HFFc6 (cell line): ENCODE data around the gene CRTC1. TPM values are rescaled to one million over a fixed set of nuclear protein-coding genes. Genes with fewer than 3 reads are reported as not detected.
A peak's percentile ranks its signal among the peaks of the same experiment; 100 is the strongest.

ENCODE experiments used
- DNase-seq: peaks from one replicate; pipeline ENCODE4 v3.0.0-alpha.2; 2018
- H3K27ac Mint-ChIP-seq: 2 replicates; pipeline ENCODE4 v1.8.0; 2020; ENCODE audit warnings: mild to moderate bottlenecking, mixed read lengths
- H3K27me3 Mint-ChIP-seq: 2 replicates; pipeline ENCODE4 v1.8.0; 2021; ENCODE audit warnings: mild to moderate bottlenecking, moderate library complexity, mixed read lengths; ENCODE audit not compliant: insufficient read depth
- H3K36me3 Mint-ChIP-seq: 2 replicates; pipeline ENCODE4 v1.8.0; 2021; ENCODE audit warnings: low read depth, mixed read lengths
- H3K4me1 Mint-ChIP-seq: 2 replicates; pipeline ENCODE4 v1.8.0; 2020; ENCODE audit warnings: low read depth, mixed read lengths
- H3K4me3 Mint-ChIP-seq: 2 replicates; pipeline ENCODE4 v1.8.0; 2020; ENCODE audit warnings: mild to moderate bottlenecking, moderate library complexity, mixed read lengths
- H3K9me3 Mint-ChIP-seq: 2 replicates; pipeline ENCODE4 v1.8.0; 2020; ENCODE audit warnings: mild to moderate bottlenecking, mixed read lengths
- total RNA-seq, 6 experiments: library from RNA; stranded (reverse); fragmentation: NEBNext Ultra II Directional; extraction: Animal tissue kit (Norgen Biotek cat#: 25700); gene quantifications; 2 replicates in 1 of 6; 3 replicates in 5 of 6; pipeline ENCODE4 v1.2.3, GENCODE V29; 2021
- TF ChIP-seq, protein P1 (sequence below): fragments of 200-600 bp; sonication (generic); IDR thresholded peaks from 2 replicates; pipeline ENCODE4 v1.5.0; 2021; ENCODE audit warnings: antibody characterized with exemption, mild to moderate bottlenecking

Gene CRTC1
- total RNA-seq, 6 experiments from 2014 or later = 11.8 to 14.5 (median 13.4) TPM

DNA sequence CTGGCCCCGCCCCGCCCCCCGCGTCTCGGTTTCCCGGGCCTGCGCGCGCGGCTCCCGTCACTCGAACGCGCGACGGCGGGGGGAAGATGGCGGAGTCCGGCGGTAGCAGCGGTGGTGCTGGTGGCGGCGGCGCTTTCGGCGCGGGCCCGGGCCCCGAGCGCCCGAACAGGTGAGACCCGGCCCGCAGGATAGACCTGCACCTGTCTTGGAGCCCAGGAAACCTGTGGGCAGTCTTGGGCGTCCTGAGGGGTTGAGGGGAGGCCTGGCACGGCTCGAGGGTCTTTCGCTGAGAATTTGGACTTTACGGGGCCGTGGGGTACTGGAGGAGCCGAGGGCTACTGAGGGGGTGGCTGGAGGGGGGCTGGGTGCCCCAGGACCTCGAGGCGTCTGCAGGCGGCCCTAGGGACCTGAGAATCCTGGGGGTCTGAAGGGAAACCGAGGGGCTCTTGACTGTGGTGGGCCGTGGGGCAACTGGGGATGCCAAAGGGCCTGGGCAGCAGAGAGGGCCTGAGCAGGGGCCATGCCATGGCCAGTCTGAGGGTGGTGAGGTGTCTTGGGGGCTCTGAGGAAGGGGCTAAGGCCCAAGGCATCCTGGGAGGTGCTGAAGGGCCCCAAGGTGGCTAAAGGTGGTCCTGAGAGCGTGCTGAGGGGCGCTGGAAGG lies 46.4 kb upstream of the CRTC1 start, which contains the start of gene KLHL26:
TSS of gene KLHL26 (plus strand) at position 60 of the 661 bp plus-strand sequence. CDS start at position 87, 27 bp downstream.
- TF ChIP-seq, protein P1, sequence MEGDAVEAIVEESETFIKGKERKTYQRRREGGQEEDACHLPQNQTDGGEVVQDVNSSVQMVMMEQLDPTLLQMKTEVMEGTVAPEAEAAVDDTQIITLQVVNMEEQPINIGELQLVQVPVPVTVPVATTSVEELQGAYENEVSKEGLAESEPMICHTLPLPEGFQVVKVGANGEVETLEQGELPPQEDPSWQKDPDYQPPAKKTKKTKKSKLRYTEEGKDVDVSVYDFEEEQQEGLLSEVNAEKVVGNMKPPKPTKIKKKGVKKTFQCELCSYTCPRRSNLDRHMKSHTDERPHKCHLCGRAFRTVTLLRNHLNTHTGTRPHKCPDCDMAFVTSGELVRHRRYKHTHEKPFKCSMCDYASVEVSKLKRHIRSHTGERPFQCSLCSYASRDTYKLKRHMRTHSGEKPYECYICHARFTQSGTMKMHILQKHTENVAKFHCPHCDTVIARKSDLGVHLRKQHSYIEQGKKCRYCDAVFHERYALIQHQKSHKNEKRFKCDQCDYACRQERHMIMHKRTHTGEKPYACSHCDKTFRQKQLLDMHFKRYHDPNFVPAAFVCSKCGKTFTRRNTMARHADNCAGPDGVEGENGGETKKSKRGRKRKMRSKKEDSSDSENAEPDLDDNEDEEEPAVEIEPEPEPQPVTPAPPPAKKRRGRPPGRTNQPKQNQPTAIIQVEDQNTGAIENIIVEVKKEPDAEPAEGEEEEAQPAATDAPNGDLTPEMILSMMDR = no peak
- peaks cover 6% of the 10 kb centered on the region; the same call in 1 of the 2 replicates for H3K4me1 Mint-ChIP-seq
- H3K27me3 Mint-ChIP-seq = peaks cover 5% of the 10 kb centered on the region
- H3K27ac Mint-ChIP-seq = peak within 1 kb of the TSS; percentile 36; the same call in 1 of the 2 replicates
- H3K9me3 Mint-ChIP-seq = no peaks in the 10 kb centered on the region
- peak within 1 kb of the TSS; percentile 87 for H3K4me3 Mint-ChIP-seq
- no peaks in the 10 kb centered on the region for H3K36me3 Mint-ChIP-seq
- no peak for DNase-seq

DNA sequence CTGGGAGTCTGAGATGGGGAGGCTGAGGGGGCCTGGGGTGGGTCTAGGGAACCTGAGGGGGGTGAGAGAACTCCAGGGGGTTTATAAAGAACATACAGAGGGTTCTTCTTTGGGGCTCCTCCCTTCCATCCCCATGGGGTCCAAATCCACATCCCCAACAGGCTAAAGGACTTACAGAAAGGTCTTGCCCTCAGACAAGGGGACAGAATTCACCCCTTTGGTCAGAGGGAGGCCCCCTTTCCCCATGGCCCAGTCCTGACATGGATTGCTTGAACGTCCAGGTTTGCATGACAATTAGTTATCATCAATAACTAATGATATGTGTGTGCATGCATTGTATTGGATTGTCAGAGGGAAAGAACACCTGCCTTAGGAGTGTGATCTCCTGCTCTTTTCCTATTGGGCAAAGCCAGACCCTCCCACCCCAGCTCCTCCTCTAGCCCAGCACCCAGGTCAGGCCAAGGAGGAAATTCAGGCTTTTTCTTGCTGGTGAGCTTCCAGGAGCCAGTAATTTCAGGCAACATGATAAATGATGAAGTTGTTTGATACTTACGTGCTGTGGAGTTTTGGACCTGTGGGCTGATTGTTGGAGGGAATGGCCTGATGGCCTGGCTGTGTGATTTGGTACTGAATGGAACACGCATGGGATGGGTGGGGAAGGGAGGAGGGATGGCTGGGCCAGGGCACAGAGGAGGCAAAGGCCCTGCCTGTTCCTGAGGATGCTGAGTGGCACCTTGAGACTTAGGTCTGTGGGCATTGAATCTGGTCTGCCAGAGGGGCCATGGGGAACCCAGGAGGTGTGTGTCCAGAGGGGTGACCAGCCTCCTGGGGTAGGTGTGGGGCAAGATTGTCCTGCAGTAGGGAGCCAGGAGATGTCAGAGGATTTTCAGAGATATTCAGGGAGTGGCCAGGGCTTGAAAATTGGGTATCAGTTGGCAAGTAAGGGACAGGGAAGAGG lies 45.5 kb upstream of the CRTC1 start:
- Mint-ChIP-seq H3K9me3 (no peaks in the 10 kb centered on the region), H3K4me1 (peaks cover 6% of the 10 kb centered on the region; the same call in 1 of the 2 replicates), H3K4me3 (peak overlapping the region; percentile 87), H3K27me3 (peaks cover 5% of the 10 kb centered on the region), H3K36me3 (no peaks in the 10 kb centered on the region), H3K27ac (peak overlapping the region; percentile 36; the same call in 1 of the 2 replicates)
- DNase-seq = no peak
- TF ChIP-seq, protein P1 = no peak

DNA sequence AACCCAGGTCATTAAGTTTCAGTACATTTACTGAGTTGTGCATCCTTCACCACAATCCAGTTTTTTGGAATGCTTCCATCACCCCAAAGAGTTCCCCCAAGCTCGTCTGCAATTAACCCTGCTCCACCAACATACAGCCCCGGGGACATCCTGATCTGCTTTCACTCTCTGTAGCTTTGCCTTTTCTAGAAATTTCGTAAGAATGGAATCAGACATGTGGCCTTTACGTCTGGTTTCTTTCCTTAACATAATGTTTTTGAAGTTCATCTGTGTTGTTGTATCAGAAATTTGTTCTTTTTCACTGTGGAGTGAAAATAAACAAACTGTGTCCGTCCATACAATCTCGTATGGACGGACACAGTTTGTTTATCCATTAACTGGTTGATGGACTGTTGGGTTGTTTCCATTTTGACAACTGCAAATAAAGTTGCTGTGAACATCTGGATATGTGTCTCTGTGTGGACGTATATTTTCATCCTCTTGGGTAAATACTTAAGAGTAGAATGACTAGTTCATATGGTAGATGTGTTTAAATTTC lies 43.7 kb upstream of the CRTC1 start:
- peaks cover 10% of the 10 kb centered on the region for H3K9me3 Mint-ChIP-seq
- DNase-seq = no peak
- H3K36me3 Mint-ChIP-seq = peaks cover 9% of the 10 kb centered on the region
- H3K4me3 Mint-ChIP-seq = no peak overlapping the region
- H3K27ac Mint-ChIP-seq = no peak overlapping the region
- TF ChIP-seq, protein P1 = no peak
- H3K27me3 Mint-ChIP-seq = peaks cover 2% of the 10 kb centered on the region; the same call in 1 of the 2 replicates
- peaks cover 8% of the 10 kb centered on the region; the same call in 1 of the 2 replicates for H3K4me1 Mint-ChIP-seq

DNA sequence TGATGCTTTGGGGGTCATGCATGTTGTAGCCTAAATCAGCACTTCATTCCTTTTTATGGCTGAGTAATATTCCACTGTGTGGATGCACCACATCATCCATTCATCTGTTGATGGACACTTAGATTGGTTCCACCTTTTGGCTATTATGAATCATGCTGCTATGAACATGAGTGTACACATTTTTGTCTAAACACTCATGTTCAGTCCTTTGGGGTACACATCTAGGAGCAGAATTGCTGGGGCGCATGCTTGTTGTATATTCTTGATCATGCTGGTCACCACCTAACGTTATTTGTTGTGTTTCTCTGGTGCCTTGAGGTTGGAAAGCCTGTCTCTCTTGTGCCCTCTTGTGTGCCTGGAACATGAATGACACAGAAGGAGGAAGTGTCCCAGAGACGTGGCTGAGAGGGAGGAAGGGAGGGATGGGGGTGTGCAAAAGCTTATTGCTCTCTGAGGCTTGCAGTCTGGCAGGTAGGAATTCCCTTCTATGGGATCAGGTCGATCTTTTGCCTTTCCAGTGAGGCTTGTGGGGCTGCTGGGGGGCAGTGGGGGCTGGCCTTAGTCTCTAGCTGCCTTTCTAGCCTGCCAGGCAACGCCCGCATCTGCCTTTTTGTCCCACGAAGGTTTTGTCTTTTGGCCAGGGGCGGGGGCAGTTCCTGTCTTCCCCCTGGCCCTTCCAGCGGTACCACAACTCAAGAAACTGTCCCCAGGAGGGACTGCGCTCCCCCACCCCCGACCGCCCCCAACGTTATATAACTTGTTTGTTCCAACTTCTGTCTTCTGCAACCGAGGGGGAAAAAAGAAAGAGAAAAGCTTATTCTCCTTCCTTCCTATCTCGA lies 39.1 kb upstream of the CRTC1 start:
- Mint-ChIP-seq H3K27me3 (peaks cover 1% of the 10 kb centered on the region), H3K36me3 (peaks cover 9% of the 10 kb centered on the region), H3K27ac (no peak overlapping the region), H3K9me3 (peaks cover 10% of the 10 kb centered on the region), H3K4me3 (no peak overlapping the region), H3K4me1 (peaks cover 14% of the 10 kb centered on the region)
- TF ChIP-seq, protein P1 = no peak
- no peak for DNase-seq
